GM18870 (cell line): ENCODE measurements around the gene AGAP6.
"Not testable (repeated sequence)": the region's sequence is repeated elsewhere in the genome, so short reads cannot be mapped to it uniquely, and the experiment has no call there.

Experiments
- ATAC-seq: cut with Tn5 transposase; IDR thresholded peaks from one replicate; pipeline ENCODE4 v1.9.1; 2021; ENCODE audit warnings: moderate library complexity; ENCODE audit not compliant: unreplicated experiment

Gene AGAP6

GRCh38 chr10:49988376-49988775 lies at the start of gene AGAP6:
Gene AGAP6, plus strand, starts transcription at chr10:49988406. Its CDS starts 310 bp downstream, at chr10:49988716.
- ATAC-seq = not testable (repeated sequence)

- ATAC-seq = peak; percentile 57
Observed at GRCh38 chr10:49941447-49942338, 46.5 kb upstream of the AGAP6 start, which contains the start of the genes PARG and TIMM23B. Gene PARG, minus strand, starts transcription at chr10:49942027. Its CDS starts 302 bp downstream, at chr10:49941725. Gene TIMM23B, plus strand, starts transcription at chr10:49942053. Its CDS starts 142 bp downstream, at chr10:49942195.

GRCh38 chr10:49942339-49942705 lies 45.9 kb upstream of the AGAP6 start:
- ATAC-seq = peak; percentile 7

GRCh38 chr10:49943607-49944006 lies 44.6 kb upstream of the AGAP6 start:
- not testable (repeated sequence) for ATAC-seq

- peak; percentile 71 for ATAC-seq
Observed at GRCh38 chr10:49948142-49948541, 40.1 kb upstream of the AGAP6 start.

GRCh38 chr10:49948737-49949136 lies 39.5 kb upstream of the AGAP6 start:
- ATAC-seq = not testable (repeated sequence)

- ATAC-seq = not testable (repeated sequence)
Observed at GRCh38 chr10:49952006-49952405, 36.2 kb upstream of the AGAP6 start.

- not testable (repeated sequence) for ATAC-seq
Observed at GRCh38 chr10:49953122-49953521, 35.1 kb upstream of the AGAP6 start.

GRCh38 chr10:49970331-49970857 lies 17.8 kb upstream of the AGAP6 start:
- not testable (repeated sequence) for ATAC-seq

GRCh38 chr10:49971466-49971865 lies 16.7 kb upstream of the AGAP6 start:
- not testable (repeated sequence) for ATAC-seq

- ATAC-seq = not testable (repeated sequence)
Observed at GRCh38 chr10:49972094-49972493, 16.1 kb upstream of the AGAP6 start.

GRCh38 chr10:49977756-49978155 lies 10.4 kb upstream of the AGAP6 start:
- ATAC-seq = not testable (repeated sequence)

GRCh38 chr10:49987207-49987606 lies 999 bp upstream of the AGAP6 start:
- ATAC-seq = not testable (repeated sequence)

- not testable (repeated sequence) for ATAC-seq
Observed at GRCh38 chr10:49995321-49995720, 7.1 kb downstream of the AGAP6 start.

GRCh38 chr10:50014024-50014423 lies 25.8 kb downstream of the AGAP6 start:
- not testable (repeated sequence) for ATAC-seq

- ATAC-seq = not testable (repeated sequence)
Observed at GRCh38 chr10:50015596-50016220, 27.5 kb downstream of the AGAP6 start.

GRCh38 chr10:50016926-50017325 lies 28.7 kb downstream of the AGAP6 start:
- not testable (repeated sequence) for ATAC-seq

- ATAC-seq = not testable (repeated sequence)
Observed at GRCh38 chr10:50017646-50018045, 29.4 kb downstream of the AGAP6 start.

- ATAC-seq = not testable (repeated sequence)
Observed at GRCh38 chr10:50019279-50019678, 31.1 kb downstream of the AGAP6 start.

- ATAC-seq = not testable (repeated sequence)
Observed at GRCh38 chr10:50020451-50021024, 32.3 kb downstream of the AGAP6 start.

GRCh38 chr10:50021646-50022045 lies 33.4 kb downstream of the AGAP6 start:
- no peak for ATAC-seq
